Measurements from ENCODE around the gene ANKS3. TPM values are rescaled to one million over a fixed set of nuclear protein-coding genes. Genes with fewer than 3 reads are reported as not detected.
A peak's percentile ranks its signal among the peaks of the same experiment; 100 is the strongest.

Gene ANKS3
- total and polyA plus RNA-seq, 9 donors = 6.7 to 37.4 (median 29.6) TPM

GRCh38 chr16:4667203-4667963, 66.7 kb downstream of the ANKS3 start:
- no peaks in the 10 kb centered on the region for H3K9me3 ChIP-seq
- H3K4me1 ChIP-seq (ENCODE audit: insufficient read depth) = peaks cover 3% of the 10 kb centered on the region
- 84 to 88% (median 86%) methylated on average over 20 of the region's 20 CpGs for WGBS, 3 donors
- no peak overlapping the region for H3K27ac ChIP-seq
- TF ChIP-seq EP300 (IDR thresholded peaks at IDR 0.05) (no peak), POLR2A (IDR thresholded peaks at IDR 0.05) (no peak), CTCF (IDR thresholded peaks at IDR 0.05) (no peak)
- no peak for DNase-seq
- intact Hi-C loops (cut with DNase I) = no loop called here
- H3K27me3 ChIP-seq = no peaks in the 10 kb centered on the region
- H3K36me3 ChIP-seq = no peaks in the 10 kb centered on the region
- no peak overlapping the region for H3K4me3 ChIP-seq

GRCh38 chr16:4666537-4667202, 67.4 kb downstream of the ANKS3 start:
- H3K4me1 ChIP-seq (ENCODE audit: insufficient read depth) = peaks cover 3% of the 10 kb centered on the region
- H3K4me3 ChIP-seq = no peak overlapping the region
- no peaks in the 10 kb centered on the region for H3K27me3 ChIP-seq
- H3K27ac ChIP-seq = no peak overlapping the region
- WGBS, 3 donors = 84 to 88% (median 84%) methylated on average over 20 of the region's 20 CpGs
- TF ChIP-seq POLR2A (IDR thresholded peaks at IDR 0.05) = no peak
- TF ChIP-seq CTCF (IDR thresholded peaks at IDR 0.05) = no peak
- no peak for TF ChIP-seq EP300 (IDR thresholded peaks at IDR 0.05)
- no peaks in the 10 kb centered on the region for H3K36me3 ChIP-seq
- no peak for DNase-seq
- intact Hi-C loops (cut with DNase I) = no loop called here
- H3K9me3 ChIP-seq = no peaks in the 10 kb centered on the region

- Histone ChIP-seq H3K4me1 (ENCODE audit: insufficient read depth) (peaks cover 3% of the 10 kb centered on the region), H3K27ac (no peak overlapping the region), H3K36me3 (no peaks in the 10 kb centered on the region), H3K9me3 (no peaks in the 10 kb centered on the region), H3K27me3 (no peaks in the 10 kb centered on the region), H3K4me3 (no peak overlapping the region)
- peak in 3 of 5 donors; percentile 46 to 67 (median 55) for DNase-seq
- intact Hi-C loops (cut with DNase I) = no loop called here
- TF ChIP-seq EP300 (IDR thresholded peaks at IDR 0.05) (no peak), CTCF (IDR thresholded peaks at IDR 0.05) (no peak), POLR2A (IDR thresholded peaks at IDR 0.05) (no peak)
- 68 to 74% (median 69%) methylated on average over 26 of the region's 26 CpGs for WGBS, 3 donors
These were observed 69.3 kb downstream of the ANKS3 start for GRCh38 chr16:4664538-4665418.

- intact Hi-C loops (cut with DNase I) = no loop called here
- WGBS, 3 donors = 68 to 76% (median 71%) methylated on average over 25 of the region's 25 CpGs
These were observed 70.2 kb downstream of the ANKS3 start for GRCh38 chr16:4663777-4664465.

More at GRCh38 chr16:4663777-4664465, 70.2 kb downstream of the ANKS3 start:
- H3K36me3 ChIP-seq = no peaks in the 10 kb centered on the region
- H3K27ac ChIP-seq = peak overlapping the region in 1 of 2 donors; percentile 9
- peaks cover 3% of the 10 kb centered on the region for H3K4me1 ChIP-seq (ENCODE audit: insufficient read depth)
- no peaks in the 10 kb centered on the region for H3K27me3 ChIP-seq
- no peak overlapping the region for H3K4me3 ChIP-seq
- no peaks in the 10 kb centered on the region for H3K9me3 ChIP-seq
- no peak for DNase-seq
- TF ChIP-seq CTCF (IDR thresholded peaks at IDR 0.05) (no peak), EP300 (IDR thresholded peaks at IDR 0.05) (no peak), POLR2A (IDR thresholded peaks at IDR 0.05) (no peak)
